HepG2 (cell line): Measurements from ENCODE around the gene BRMS1. TPM values are rescaled to one million over a fixed set of nuclear protein-coding genes. Genes with fewer than 3 reads are reported as not detected.

ENCODE experiments used
- ATF2 ChIP-seq: sonication (generic); formaldehyde crosslinking; IDR thresholded peaks from 2 replicates; pipeline ENCODE4 v1.4.0; 2020; ENCODE audit warnings: missing genetic modification reagents
- CBX5 ChIP-seq: sonication (generic); formaldehyde crosslinking; IDR thresholded peaks from 2 replicates; pipeline ENCODE4 v1.4.0; 2020; ENCODE audit warnings: missing genetic modification reagents, borderline replicate concordance
- FOSL2 ChIP-seq: sonication (generic); formaldehyde crosslinking; IDR thresholded peaks from 2 replicates; pipeline ENCODE4 v1.4.0; 2020; ENCODE audit warnings: missing genetic modification reagents
- GATAD1 ChIP-seq: IDR thresholded peaks from 2 replicates; pipeline ENCODE4 v1.6.1; 2016; ENCODE audit warnings: missing genetic modification reagents, missing compliant biosample characterization
- MAX ChIP-seq: IDR thresholded peaks from 2 replicates; pipeline ENCODE4 v1.6.1; 2012; ENCODE audit warnings: inconsistent platforms
- NFIB ChIP-seq: sonication (generic); formaldehyde crosslinking; IDR thresholded peaks from 2 replicates; pipeline ENCODE4 v1.9.0; 2021; ENCODE audit warnings: missing genetic modification reagents, mild to moderate bottlenecking, borderline replicate concordance
- NONO ChIP-seq, 2 experiments: fragments of 450-650 bp in 1 of 2; sonication (generic) in 1 of 2; formaldehyde crosslinking in 1 of 2; IDR thresholded peaks in 1 of 2; conservative IDR thresholded peaks in 1 of 2; 2 replicates each; pipeline versions ENCODE4 v1.6.1 to v1.8.0; 2017 to 2022; ENCODE audit warnings: mild to moderate bottlenecking in 1 of 2, missing genetic modification reagents in 1 of 2, moderate library complexity in 1 of 2
- NRL ChIP-seq: sonication (generic); formaldehyde crosslinking; IDR thresholded peaks from 2 replicates; pipeline ENCODE4 v1.5.0; 2020; ENCODE audit warnings: missing genetic modification reagents, mild to moderate bottlenecking, moderate library complexity, borderline replicate concordance
- POLR2A ChIP-seq, 2 experiments: IDR thresholded peaks; 2 replicates each; pipeline ENCODE4 v1.6.1; 2011; ENCODE audit warnings: low read depth in 2 of 2, low read length in 2 of 2, mild to moderate bottlenecking in 1 of 2, moderate library complexity in 1 of 2; ENCODE audit not compliant: insufficient read depth in 1 of 2
- RARA ChIP-seq: IDR thresholded peaks from 2 replicates; pipeline ENCODE4 v1.6.1; 2016; ENCODE audit warnings: missing genetic modification reagents, missing compliant biosample characterization
- SOX6 ChIP-seq, 2 experiments: fragments of 450-650 bp in 1 of 2; sonication (generic) in 1 of 2; formaldehyde crosslinking in 1 of 2; IDR thresholded peaks; 2 replicates each; pipeline versions ENCODE4 v1.4.0 to v1.6.1; 2017 to 2020; ENCODE audit warnings: antibody characterized with exemption in 1 of 2, mild to moderate bottlenecking in 1 of 2, missing genetic modification reagents in 1 of 2
- SP1 ChIP-seq, 2 experiments: fragments of 450-650 bp in 1 of 2; sonication (generic) in 1 of 2; formaldehyde crosslinking in 1 of 2; IDR thresholded peaks; 2 replicates each; pipeline versions ENCODE4 v1.4.0 to v1.6.1; 2016 to 2020; ENCODE audit warnings: missing genetic modification reagents in 1 of 2
- SSRP1 ChIP-seq: IDR thresholded peaks from 2 replicates; pipeline ENCODE4 v1.6.1; 2016; ENCODE audit warnings: control low read depth
- ZBTB20 ChIP-seq: sonication (generic); formaldehyde crosslinking; IDR thresholded peaks from 2 replicates; pipeline ENCODE4 v1.8.1; 2023; ENCODE audit warnings: missing genetic modification reagents, low read depth, mild to moderate bottlenecking, borderline replicate concordance
- ZFP36 ChIP-seq: fragments of 150-350 bp; IDR thresholded peaks from 2 replicates; pipeline ENCODE4 v1.6.1; 2018; ENCODE audit warnings: borderline replicate concordance, low read length, low read depth; ENCODE audit not compliant: partially characterized antibody
- ZIK1 ChIP-seq: sonication (generic); formaldehyde crosslinking; IDR thresholded peaks from 2 replicates; pipeline ENCODE4 v1.5.0; 2020; ENCODE audit warnings: mild to moderate bottlenecking, low read depth, missing genetic modification reagents, borderline replicate concordance
- ZKSCAN8 ChIP-seq: IDR thresholded peaks from 2 replicates; pipeline ENCODE4 v1.6.1; 2016; ENCODE audit warnings: borderline replicate concordance, missing genetic modification reagents, missing compliant biosample characterization
- ZMYM3 ChIP-seq: sonication (generic); formaldehyde crosslinking; IDR thresholded peaks from 2 replicates; pipeline ENCODE4 v1.5.1; 2020; ENCODE audit warnings: mild to moderate bottlenecking, missing genetic modification reagents
- ZNF160 ChIP-seq: sonication (generic); formaldehyde crosslinking; IDR thresholded peaks from 2 replicates; pipeline ENCODE4 v1.8.0; 2022; ENCODE audit warnings: mild to moderate bottlenecking, inconsistent platforms, missing genetic modification reagents
- ZNF441 ChIP-seq: sonication (generic); formaldehyde crosslinking; IDR thresholded peaks from 2 replicates; pipeline ENCODE4 v1.7.0; 2021; ENCODE audit warnings: missing genetic modification reagents, borderline replicate concordance
- ZNF614 ChIP-seq: IDR thresholded peaks from 2 replicates; pipeline ENCODE4 v1.6.1; 2018; ENCODE audit warnings: missing biosample characterization, missing genetic modification reagents, inconsistent platforms, borderline replicate concordance
- ZNF724P ChIP-seq: sonication (generic); formaldehyde crosslinking; IDR thresholded peaks from 2 replicates; pipeline ENCODE4 v1.8.0; 2022; ENCODE audit warnings: missing genetic modification reagents, borderline replicate concordance
- ZZZ3 ChIP-seq: sonication (generic); formaldehyde crosslinking; IDR thresholded peaks from 2 replicates; pipeline ENCODE4 v1.4.0; 2020; ENCODE audit warnings: missing genetic modification reagents, mild to moderate bottlenecking, borderline replicate concordance
- polyA plus RNA-seq, 8 experiments: library from polyadenylated mRNA; depleted of rRNA in 3 of 8; stranded (reverse) in 7 of 8; unstranded in 1 of 8; fragments of >200 nt; fragmentation: Illumina TruSeq in 4 of 8; extraction: Trizol in 4 of 8; gene quantifications; 2 replicates each; pipeline versions ENCODE4 v1.2.1 to v1.2.3, GENCODE V29; 2011 to 2016; ENCODE audit warnings: low read depth in 4 of 8, missing spikeins in 1 of 8, mixed read lengths in 1 of 8; ENCODE audit not compliant: insufficient read depth in 1 of 8
- total RNA-seq, 5 experiments: library from RNA; depleted of rRNA; stranded (reverse); fragments of >200 nt; fragmentation: Illumina TruSeq; extraction: Trizol; gene quantifications; 2 replicates each; pipeline ENCODE4 v1.2.3, GENCODE V29; 2016; ENCODE audit warnings: low read depth in 1 of 5

Gene BRMS1
- total and polyA plus RNA-seq, 2 of the 13 experiments (the other 11 are each of a cell fraction or from before 2014, with no cell fraction given), result 15.8 to 55.7 TPM

- no peak for TF ChIP-seq NFIB (CRISPR knock-in tag)
- peak; percentile 46; the same call in 1 of the 2 replicates for TF ChIP-seq ZZZ3 (CRISPR knock-in tag)
- TF ChIP-seq ZNF614 (CRISPR knock-in tag), result no peak; the same call in 1 of the 2 replicates
- peak; percentile 85; the same call in 1 of the 2 replicates for TF ChIP-seq CBX5 (CRISPR knock-in tag)
- TF ChIP-seq SSRP1 (CRISPR knock-in tag), result 0 out of 2 replicates have a peak, but pooled peaks have one; percentile 91
- TF ChIP-seq SOX6 (IDR thresholded peaks at IDR 0.05), result no peak
- peak; percentile 38 for TF ChIP-seq SOX6 (CRISPR knock-in tag; IDR thresholded peaks at IDR 0.05)
- TF ChIP-seq ZNF160, result peak; percentile 61; the same call in 1 of the 2 replicates
- TF ChIP-seq ZNF441 (CRISPR knock-in tag), result 0 out of 2 replicates have a peak, but pooled peaks have one; percentile 20
- TF ChIP-seq ZMYM3 (CRISPR knock-in tag), result peak; percentile 68
- peak; percentile 84 for TF ChIP-seq ZBTB20
- TF ChIP-seq ATF2 (CRISPR knock-in tag), result peak; percentile 15; the same call in 1 of the 2 replicates
- TF ChIP-seq NONO (IDR thresholded peaks at IDR 0.05), result no peak
- peak; percentile 43 for TF ChIP-seq NONO (CRISPR knock-in tag; conservative IDR thresholded peaks at IDR 0.05)
- 0 out of 2 replicates have a peak, but pooled peaks have one; percentile 14 for TF ChIP-seq GATAD1 (CRISPR knock-in tag)
- TF ChIP-seq NRL (CRISPR knock-in tag), result 0 out of 2 replicates have a peak, but pooled peaks have one; percentile 26
- TF ChIP-seq ZKSCAN8 (CRISPR knock-in tag), result peak; percentile 81; the same call in 1 of the 2 replicates
- TF ChIP-seq FOSL2 (CRISPR knock-in tag), result peak; percentile 55
- no peak for TF ChIP-seq SP1 (IDR thresholded peaks at IDR 0.05)
- peak; percentile 43; the same call in 1 of the 2 replicates for TF ChIP-seq SP1 (CRISPR knock-in tag; IDR thresholded peaks at IDR 0.05)
- 0 out of 2 replicates have a peak, but pooled peaks have one; percentile 54 for TF ChIP-seq MAX
- TF ChIP-seq POLR2A (IDR thresholded peaks at IDR 0.05; ENCODE audit: insufficient read depth in 1 of 2, low read depth in 2 of 2, low read length in 2 of 2), result peak; percentile 54 to 65; a peak in 3 of 4 replicates
- TF ChIP-seq ZNF724P (CRISPR knock-in tag), result peak; percentile 66; the same call in 1 of the 2 replicates
- 0 out of 2 replicates have a peak, but pooled peaks have one; percentile 29 for TF ChIP-seq RARA (CRISPR knock-in tag)
- TF ChIP-seq ZIK1 (CRISPR knock-in tag), result 0 out of 2 replicates have a peak, but pooled peaks have one; percentile 23
- TF ChIP-seq ZFP36, result no peak
These were observed 2.7 kb upstream of the BRMS1 start, which contains the start of gene B4GAT1 (continued) for GRCh38 chr11:66347425-66348276.
